H1 (cell line): ENCODE data around the gene CLCN5. TPM values are rescaled to one million over a fixed set of nuclear protein-coding genes. Genes with fewer than 3 reads are reported as not detected.

Experiments
- CTCF ChIA-PET: fragments of 300-600 bp; sonication (Branson Sonifier 250); formaldehyde crosslinking; loops from one replicate; lab custom pipeline; 2021; ENCODE audit not compliant: partially characterized antibody; lab: Charles Lee
- POLR2A ChIA-PET: fragments of 300-600 bp; sonication (Branson Sonifier 250); formaldehyde crosslinking; loops from one replicate; lab custom pipeline; 2021; ENCODE audit warnings: inconsistent platforms; ENCODE audit not compliant: partially characterized antibody; lab: Charles Lee
- DNase-seq, 2 experiments: peaks; one replicate each; pipeline versions ENCODE4 v3.0.0 to v3.0.0-alpha.2; 2010 to 2022; ENCODE audit warnings: low spot score in 2 of 2, low read depth in 1 of 2, mixed read lengths in 1 of 2
- FAIRE-seq: peaks from 2 replicates; lab custom pipeline; 2011; peaks lifted over from hg19 to GRCh38; lab: Jason Lieb, UNC
- H2AFZ ChIP-seq: 2 replicates; pipeline ENCODE4 v1.8.1; 2012; ENCODE audit warnings: low read length, inconsistent platforms
- H2AK5ac ChIP-seq: 2 replicates; pipeline ENCODE4 v1.6.1; 2013; ENCODE audit warnings: low read depth, low read length
- H2BK120ac ChIP-seq: replicated peaks from 2 replicates; pipeline ENCODE3; 2013; ENCODE audit warnings: low read depth, low read length, inconsistent platforms
- H2BK12ac ChIP-seq: 2 replicates; pipeline ENCODE4 v1.6.1; 2013; ENCODE audit warnings: low read depth, low read length
- H2BK15ac ChIP-seq: 2 replicates; pipeline ENCODE4 v1.6.1; 2013; ENCODE audit warnings: low read length
- H2BK20ac ChIP-seq: 2 replicates; pipeline ENCODE4 v1.6.1; 2013; ENCODE audit warnings: low read length
- H2BK5ac ChIP-seq: 2 replicates; pipeline ENCODE4 v1.6.1; 2013; ENCODE audit warnings: low read depth, low read length
- H3K14ac ChIP-seq: 2 replicates; pipeline ENCODE4 v1.6.1; 2013; ENCODE audit warnings: inconsistent platforms; ENCODE audit not compliant: insufficient read length
- H3K18ac ChIP-seq: 2 replicates; pipeline ENCODE4 v1.6.1; 2013; ENCODE audit warnings: low read length; ENCODE audit errors: extremely low read depth
- H3K23ac ChIP-seq: 2 replicates; pipeline ENCODE4 v1.6.1; 2013; ENCODE audit warnings: inconsistent platforms; ENCODE audit not compliant: insufficient read length
- H3K23me2 ChIP-seq: 2 replicates; pipeline ENCODE4 v1.6.1; 2013; ENCODE audit warnings: low read depth, low read length
- H3K27ac ChIP-seq: 2 replicates; pipeline ENCODE4 v1.6.1; 2011; ENCODE audit warnings: low read depth, low read length, inconsistent platforms
- H3K27me3 ChIP-seq, 4 experiments: replicated peaks in 1 of 4; 1 replicate in 1 of 4; 2 replicates in 3 of 4; pipeline versions ENCODE4 v1.6.1 to v1.8.1; 2011 to 2013; ENCODE audit warnings: low read length in 3 of 4, mild to moderate bottlenecking in 3 of 4, inconsistent platforms in 2 of 4, mixed read lengths in 2 of 4, moderate library complexity in 1 of 4; ENCODE audit not compliant: control insufficient read depth in 3 of 4, insufficient read depth in 3 of 4; ENCODE audit errors: extremely low read depth in 1 of 4
- H3K36me3 ChIP-seq, 4 experiments: 2 replicates each; pipeline versions ENCODE4 v1.6.1 to v1.8.1; 2011 to 2013; ENCODE audit warnings: mild to moderate bottlenecking in 4 of 4, low read length in 3 of 4, moderate library complexity in 2 of 4, control low read depth in 1 of 4, inconsistent platforms in 1 of 4; ENCODE audit not compliant: insufficient read depth in 4 of 4, control insufficient read depth in 2 of 4
- H3K4ac ChIP-seq: replicated peaks from 2 replicates; pipeline ENCODE3; 2013; ENCODE audit warnings: low read length, low read depth, mixed read lengths, inconsistent platforms; ENCODE audit not compliant: insufficient read length
- H3K4me1 ChIP-seq, 4 experiments: replicated peaks in 1 of 4; 1 replicate in 1 of 4; 2 replicates in 3 of 4; pipeline versions ENCODE4 v1.6.1 to v1.8.1; 2011 to 2013; ENCODE audit warnings: low read length in 3 of 4, inconsistent platforms in 2 of 4, mixed read lengths in 1 of 4; ENCODE audit not compliant: insufficient read depth in 4 of 4, control insufficient read depth in 3 of 4
- H3K4me2 ChIP-seq, 2 experiments: 2 replicates each; pipeline versions ENCODE4 v1.6.1 to v1.8.1; 2011 to 2013; ENCODE audit warnings: low read depth in 2 of 2, low read length in 2 of 2, control low read depth in 1 of 2, inconsistent platforms in 1 of 2, mild to moderate bottlenecking in 1 of 2; ENCODE audit not compliant: insufficient read depth in 1 of 2
- H3K4me3 ChIP-seq, 4 experiments: fragments of 200-600, 300-600 bp in 1 of 4; sonication (generic), shearing (Covaris generic), sonication (Bioruptor Twin) in 1 of 4; 2 replicates each; pipeline versions ENCODE4 v1.5.1 to v1.8.1; 2011 to 2016; ENCODE audit warnings: low read length in 4 of 4, low read depth in 3 of 4, control low read depth in 2 of 4, inconsistent platforms in 2 of 4, mild to moderate bottlenecking in 2 of 4, mixed read lengths in 1 of 4, moderate library complexity in 1 of 4; ENCODE audit not compliant: insufficient read depth in 2 of 4; ENCODE audit errors: extremely low read depth in 1 of 4
- H3K56ac ChIP-seq: replicated peaks from 2 replicates; pipeline ENCODE3; 2013; ENCODE audit warnings: low read depth, mild to moderate bottlenecking, mixed read lengths, low read length, inconsistent platforms; ENCODE audit not compliant: insufficient read length
- H3K79me1 ChIP-seq: 2 replicates; pipeline ENCODE4 v1.6.1; 2013; ENCODE audit warnings: low read depth, low read length, control low read depth
- H3K79me2 ChIP-seq, 2 experiments: 2 replicates each; pipeline versions ENCODE4 v1.6.1 to v1.8.1; 2012 to 2013; ENCODE audit warnings: low read length in 2 of 2, mild to moderate bottlenecking in 2 of 2, inconsistent platforms in 1 of 2; ENCODE audit not compliant: insufficient read depth in 2 of 2, control insufficient read depth in 1 of 2
- H3K9ac ChIP-seq, 4 experiments: replicated peaks in 1 of 4; 1 replicate in 1 of 4; 2 replicates in 3 of 4; pipeline versions ENCODE4 v1.6.1 to v1.8.1; 2011 to 2013; ENCODE audit warnings: low read depth in 3 of 4, low read length in 3 of 4, control low read depth in 2 of 4, mild to moderate bottlenecking in 2 of 4, moderate library complexity in 2 of 4, inconsistent platforms in 1 of 4; ENCODE audit errors: extremely low read depth in 1 of 4
- H3K9me3 ChIP-seq, 2 experiments: 2 replicates each; pipeline versions ENCODE4 v1.6.1 to v1.8.1; 2012 to 2013; ENCODE audit warnings: mild to moderate bottlenecking in 2 of 2, moderate library complexity in 2 of 2, control low read depth in 1 of 2, inconsistent platforms in 1 of 2, low read depth in 1 of 2, low read length in 1 of 2, mixed read lengths in 1 of 2; ENCODE audit not compliant: insufficient read depth in 2 of 2
- H4K20me1 ChIP-seq, 2 experiments: replicated peaks in 1 of 2; 2 replicates each; pipeline versions ENCODE3 to v1.8.1; 2011 to 2013; ENCODE audit warnings: inconsistent platforms in 2 of 2, low read length in 2 of 2, mild to moderate bottlenecking in 1 of 2; ENCODE audit not compliant: insufficient read depth in 2 of 2, control insufficient read depth in 1 of 2
- H4K5ac ChIP-seq: 2 replicates; pipeline ENCODE4 v1.6.1; 2013; ENCODE audit warnings: low read length, low read depth, mixed read lengths, inconsistent platforms; ENCODE audit not compliant: insufficient read length
- H4K8ac ChIP-seq: 2 replicates; pipeline ENCODE4 v1.8.0; 2013; ENCODE audit warnings: mild to moderate bottlenecking, moderate library complexity, low read length, inconsistent platforms; ENCODE audit not compliant: insufficient read depth; ENCODE audit errors: extremely low read depth
- H4K91ac ChIP-seq: replicated peaks from 2 replicates; pipeline ENCODE3; 2013; ENCODE audit warnings: low read length, mixed read lengths, inconsistent platforms; ENCODE audit not compliant: insufficient read length
- BRCA1 ChIP-seq: IDR thresholded peaks from 2 replicates; pipeline ENCODE4 v1.6.1; 2012; ENCODE audit warnings: low read depth, low read length, improper control_type of control experiment
- CBX5 ChIP-seq: fragments of 300-800, 300-1000 bp; sonication (generic); IDR thresholded peaks from 2 replicates; pipeline ENCODE4 v1.7.1; 2016; ENCODE audit warnings: antibody characterized with exemption, low read length, low read depth
- CTCF ChIP-seq, 3 experiments: IDR thresholded peaks; 1 replicate in 2 of 3; 2 replicates in 1 of 3; pipeline versions ENCODE4 v1.5.1 to v1.6.1; 2011; ENCODE audit warnings: low read length in 3 of 3, mild to moderate bottlenecking in 3 of 3, inconsistent platforms in 2 of 3, low read depth in 1 of 3, moderate library complexity in 1 of 3; ENCODE audit not compliant: insufficient read depth in 1 of 3; ENCODE audit errors: control extremely low read depth in 1 of 3
- JUN ChIP-seq: IDR thresholded peaks from 2 replicates; pipeline ENCODE4 v1.6.1; 2011; ENCODE audit warnings: low read depth, mild to moderate bottlenecking, improper control_type of control experiment, low read length
- RNF2 ChIP-seq: fragments of 200-900, 300-1000 bp; sonication (generic); IDR thresholded peaks from 2 replicates; pipeline ENCODE4 v1.7.1; 2016; ENCODE audit warnings: borderline replicate concordance, low read depth, mild to moderate bottlenecking, antibody characterized with exemption, low read length; ENCODE audit not compliant: poor library complexity, severe bottlenecking; ENCODE audit errors: missing control alignments
- RXRA ChIP-seq: IDR thresholded peaks from 2 replicates; pipeline ENCODE4 v1.6.1; 2011; ENCODE audit warnings: low read depth, mild to moderate bottlenecking, low read length, moderate library complexity; ENCODE audit not compliant: insufficient read depth
- SIN3A ChIP-seq, 2 experiments: IDR thresholded peaks in 1 of 2; conservative IDR thresholded peaks in 1 of 2; 2 replicates each; pipeline ENCODE4 v1.6.1; 2011 to 2012; ENCODE audit warnings: low read length in 2 of 2, improper control_type of control experiment in 1 of 2, low read depth in 1 of 2, mild to moderate bottlenecking in 1 of 2
- SIRT6 ChIP-seq: IDR thresholded peaks from one replicate; pipeline ENCODE4 v1.7.1; 2012; ENCODE audit warnings: low read length, inconsistent platforms
- SIX5 ChIP-seq: IDR thresholded peaks from 2 replicates; pipeline ENCODE4 v1.6.1; 2011; ENCODE audit warnings: mild to moderate bottlenecking, low read depth, low read length
- SUZ12 ChIP-seq: fragments of 200-600 bp; sonication (generic); IDR thresholded peaks from 2 replicates; pipeline ENCODE4 v1.6.1; 2012; ENCODE audit warnings: mild to moderate bottlenecking, inconsistent platforms, low read length, moderate library complexity, mixed read lengths
- whole genome bisulfite sequencing, 2 experiments: shearing (Covaris generic) in 1 of 2; methylation state at CpG; one replicate each; pipeline versions ENCODE4 v1.1.6 to v1.1.7; 2013 to 2015; ENCODE audit warnings: low lambda C conversion rate in 2 of 2, mixed read lengths in 2 of 2, inconsistent platforms in 1 of 2, low coverage in 1 of 2, missing lambda C conversion rate in 1 of 2; ENCODE audit not compliant: insufficient replicate concordance in 2 of 2, insufficient coverage in 1 of 2, insufficient read length in 1 of 2; ENCODE audit errors: extremely low coverage in 1 of 2, missing lambda C conversion rate in 1 of 2; 5-methylcytosine and 5-hydroxymethylcytosine counted together
- polyA plus RNA-seq, 7 experiments: library from polyadenylated mRNA; depleted of rRNA in 3 of 7; stranded (reverse) in 5 of 7; unstranded in 2 of 7; fragments of >200 nt in 5 of 7; fragments of 200-250 nt in 2 of 7; gene quantifications; 1 replicate in 5 of 7; 2 replicates in 1 of 7; 4 replicates in 1 of 7; pipeline versions ENCODE4 v1.2.1 to v1.2.3, GENCODE V29; 2011 to 2013; ENCODE audit warnings: missing spikeins in 2 of 7, mixed read lengths in 2 of 7
- total RNA-seq: library from RNA; stranded (reverse); fragmentation: NEBNext Ultra II Directional; extraction: Animal tissue kit (Norgen Biotek cat#: 25700); gene quantifications from 2 replicates; pipeline ENCODE4 v1.2.1, GENCODE V29; 2021

CLCN5 gene
- total and polyA plus RNA-seq, 2 of the 8 experiments (the other 6 are each of a cell fraction or from before 2014, with no cell fraction given), result 4.2 to 9.7 TPM

- ChIA-PET CTCF (interaction anchor here (2.8 kb wide), 1 partner anchor 9 kb away, joined by 12 read pairs; no protein-coding TSS in a partner anchor), POLR2A (no interaction called here)
- Histone ChIP-seq H3K79me1 (no peaks in the 10 kb centered on the region), H2BK5ac (no peak overlapping the region), H4K91ac (no peak overlapping the region), H4K5ac (no peak overlapping the region), H4K20me1 (no peaks in the 10 kb centered on the region), H3K23ac (no peak overlapping the region), H3K9ac (no peak overlapping the region), H3K56ac (no peak overlapping the region), H3K27me3 (no peaks in the 10 kb centered on the region), H4K8ac (no peak overlapping the region), H2AFZ (no peak overlapping the region), H3K4me3 (no peak overlapping the region), H2BK12ac (no peak overlapping the region), H3K9me3 (no peaks in the 10 kb centered on the region), H3K36me3 (no peaks in the 10 kb centered on the region), H2BK15ac (no peak overlapping the region), H2BK20ac (no peak overlapping the region), H3K79me2 (no peaks in the 10 kb centered on the region), H2AK5ac (no peak overlapping the region), H3K23me2 (no peaks in the 10 kb centered on the region), H3K4me2 (no peak overlapping the region), H3K4ac (no peak overlapping the region), H3K4me1 (peaks cover 0 to 10% (median 0%) of the 10 kb centered on the region in 4 experiments; a peak in 1 of 7 replicates), H3K18ac (no peak overlapping the region), H3K14ac (no peak overlapping the region), H3K27ac (no peak overlapping the region), H2BK120ac (no peak overlapping the region)
- peak; percentile 36 for FAIRE-seq
- no peak for DNase-seq
- TF ChIP-seq SIN3A (conservative IDR thresholded peaks at IDR 0.05 in 1 of 2, IDR thresholded peaks at IDR 0.05 in 1 of 2; ENCODE audit: low read depth in 1 of 2, low read length in 2 of 2), result no peak
- no peak for TF ChIP-seq CTCF (IDR thresholded peaks at IDR 0.05; ENCODE audit: control extremely low read depth in 1 of 3, insufficient read depth in 1 of 3, low read depth in 1 of 3, low read length in 3 of 3)
- TF ChIP-seq RNF2, result no peak
- no peak for TF ChIP-seq JUN
- no peak for TF ChIP-seq SUZ12
- TF ChIP-seq CBX5, result no peak
- no peak for TF ChIP-seq SIX5
- no peak for TF ChIP-seq BRCA1
- no peak for TF ChIP-seq SIRT6
- no peak for TF ChIP-seq RXRA
- WGBS, 2 experiments, result 70% methylated on average over 2 of the region's 2 CpGs; no CpG with 5 or more reads in 1 of the 2 experiments
Observed at GRCh38 chrX:50108264-50108663, 185.9 kb downstream of the CLCN5 start.
